SK-N-SH treated with all-trans-retinoic acid at 6 μM for 48 hours (cell line): ENCODE results near the gene FLRT1.

ENCODE experiments used
- CREB5 ChIP-seq: fragments of 250-450 bp; sonication (Bioruptor Pico); IDR thresholded peaks from 2 replicates; pipeline ENCODE4 v1.5.1; 2020; ENCODE audit warnings: low read depth, mild to moderate bottlenecking, moderate library complexity
- CSRNP3 ChIP-seq: fragments of 250-450 bp; sonication (Bioruptor Pico); IDR thresholded peaks from 2 replicates; pipeline ENCODE4 v1.5.1; 2021; ENCODE audit warnings: mild to moderate bottlenecking, moderate library complexity
- ESRRG ChIP-seq: fragments of 250-450 bp; sonication (Bioruptor Pico); IDR thresholded peaks from 2 replicates; pipeline ENCODE4 v1.6.1; 2021; ENCODE audit warnings: mild to moderate bottlenecking
- OSR1 ChIP-seq: fragments of 250-450 bp; sonication (Bioruptor Pico); IDR thresholded peaks from 2 replicates; pipeline ENCODE4 v1.8.0; 2022; ENCODE audit warnings: moderate library complexity, mild to moderate bottlenecking, inconsistent platforms
- PATZ1 ChIP-seq: fragments of 250-450 bp; sonication (Bioruptor Pico); IDR thresholded peaks from 2 replicates; pipeline ENCODE4 v1.8.0; 2020; ENCODE audit warnings: mild to moderate bottlenecking, moderate library complexity, borderline replicate concordance
- TCF4 ChIP-seq: fragments of 250-450 bp; sonication (Bioruptor Pico); IDR thresholded peaks from 2 replicates; pipeline ENCODE4 v1.8.0; 2021; ENCODE audit warnings: mild to moderate bottlenecking, moderate library complexity, borderline replicate concordance
- TSHZ2 ChIP-seq: fragments of 250-450 bp; sonication (Bioruptor Pico); IDR thresholded peaks from 2 replicates; pipeline ENCODE4 v1.5.0; 2020; ENCODE audit warnings: mild to moderate bottlenecking, moderate library complexity
- ZC3H10 ChIP-seq: fragments of 250-450 bp; sonication (Bioruptor Pico); IDR thresholded peaks from 2 replicates; pipeline ENCODE4 v1.5.1; 2021; ENCODE audit warnings: mild to moderate bottlenecking, moderate library complexity

- no peak for TF ChIP-seq CSRNP3
- no peak for TF ChIP-seq OSR1
- TF ChIP-seq TCF4, result no peak
- no peak for TF ChIP-seq PATZ1 (CRISPR knock-in tag)
- no peak for TF ChIP-seq TSHZ2 (CRISPR knock-in tag)
- no peak for TF ChIP-seq CREB5
- no peak for TF ChIP-seq ESRRG (CRISPR knock-in tag)
- no peak for TF ChIP-seq ZC3H10 (CRISPR knock-in tag)
Measured at GRCh38 chr11:64008283-64008913, 27.3 kb upstream of the FLRT1 start.
